Measurements from ENCODE around the gene URM1. TPM values are rescaled to one million over a fixed set of nuclear protein-coding genes. Genes with fewer than 3 reads are reported as not detected.

The URM1 gene
- total and polyA plus RNA-seq, 10 of the 15 experiments (the other 5 are each of a cell fraction or from before 2014, with no cell fraction given), result 7.9 to 75.8 (median 63.7) TPM

DNA sequence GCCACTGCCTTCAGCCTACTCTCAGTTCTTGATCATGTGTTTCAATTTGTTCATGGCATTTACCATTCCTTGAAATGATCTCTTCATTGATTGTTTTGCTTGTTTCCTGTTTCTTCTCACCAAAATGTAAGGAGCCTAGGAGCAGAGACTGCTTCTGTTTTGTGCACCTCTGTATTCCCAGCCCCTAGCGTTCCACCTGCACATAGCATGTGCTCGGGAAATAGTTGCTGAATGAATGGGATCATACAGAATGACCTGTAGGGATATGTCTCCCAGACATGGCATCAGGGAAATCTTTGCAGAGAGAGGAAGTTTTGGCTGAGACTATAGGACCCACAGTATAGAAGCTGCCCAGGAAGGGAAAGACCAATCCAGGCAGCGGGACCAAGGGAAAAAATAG is 43.3 kb downstream of the URM1 start:
- Histone ChIP-seq H3K79me2 (ENCODE audit: control insufficient read depth, insufficient read depth, low read length) (no peaks in the 10 kb centered on the region), H3K4me3 (no peak overlapping the region), H4K20me1 (ENCODE audit: control insufficient read depth, insufficient read depth) (no peaks in the 10 kb centered on the region; the same call in 1 of the 2 replicates), H3K36me3 (ENCODE audit: control insufficient read depth in 2 of 2, insufficient read depth in 2 of 2, low read length in 1 of 2) (no peaks in the 10 kb centered on the region), H3K27ac (ENCODE audit: control insufficient read depth, insufficient read depth) (no peak overlapping the region), H3K4me2 (ENCODE audit: control insufficient read depth, insufficient read depth) (no peak overlapping the region), H3K9me3 (replicated peaks; ENCODE audit: control insufficient read depth, insufficient read depth, low read length) (no peaks in the 10 kb centered on the region), H3K27me3 (replicated peaks in 1 of 2; ENCODE audit: control insufficient read depth in 2 of 2, insufficient read depth in 2 of 2, low read length in 1 of 2) (peaks cover 5 to 6% of the 10 kb centered on the region in 2 experiments), H3K9ac (ENCODE audit: control insufficient read depth, insufficient read depth, low read length) (no peak overlapping the region), H2AFZ (ENCODE audit: control insufficient read depth, low read depth, low read length) (no peak overlapping the region), H3K4me1 (ENCODE audit: control insufficient read depth, insufficient read depth, low read length) (no peaks in the 10 kb centered on the region; the same call in 1 of the 2 replicates)
- BruUV-seq (replicated peaks), result no TSS peak
- FAIRE-seq (no peak), DNase-seq (ENCODE audit: low read depth, low spot score) (no peak), ATAC-seq (no peak)
- 44% methylated on average over 3 of the region's 3 CpGs for WGBS (ENCODE audit: insufficient coverage, insufficient replicate concordance, low lambda C conversion rate, missing lambda C conversion rate)
- intact Hi-C loops (cut with micrococcal nuclease; ENCODE audit: unreplicated experiment), result loop anchor here (5.0 kb wide), 1 partner anchor 52 kb away; no protein-coding TSS in a partner anchor
- ChIA-PET SMC1A (ENCODE audit: uncharacterized antibody, unreplicated experiment) (no interaction called here), RAD21 (ENCODE audit: unreplicated experiment) (interaction anchor here (1.1 kb wide), 1 partner anchor 27 kb away, joined by 3 read pairs; no protein-coding TSS in a partner anchor), POLR2A (interaction anchor here (0.5 to 0.6 kb wide), 2 partner anchors 127 to 403 kb away, joined by 4 to 8 read pairs; no protein-coding TSS in a partner anchor), CTCF (interaction anchor here (1.9 kb wide), 1 partner anchor 51 kb away, joined by 7 read pairs; no protein-coding TSS in a partner anchor)
- in situ Hi-C loops (cut with MboI), result no loop called here
- no peak for TF ChIP-seq ZBED1 (IDR thresholded peaks at IDR 0.05; ENCODE audit: borderline replicate concordance)
- TF ChIP-seq, protein P1, sequence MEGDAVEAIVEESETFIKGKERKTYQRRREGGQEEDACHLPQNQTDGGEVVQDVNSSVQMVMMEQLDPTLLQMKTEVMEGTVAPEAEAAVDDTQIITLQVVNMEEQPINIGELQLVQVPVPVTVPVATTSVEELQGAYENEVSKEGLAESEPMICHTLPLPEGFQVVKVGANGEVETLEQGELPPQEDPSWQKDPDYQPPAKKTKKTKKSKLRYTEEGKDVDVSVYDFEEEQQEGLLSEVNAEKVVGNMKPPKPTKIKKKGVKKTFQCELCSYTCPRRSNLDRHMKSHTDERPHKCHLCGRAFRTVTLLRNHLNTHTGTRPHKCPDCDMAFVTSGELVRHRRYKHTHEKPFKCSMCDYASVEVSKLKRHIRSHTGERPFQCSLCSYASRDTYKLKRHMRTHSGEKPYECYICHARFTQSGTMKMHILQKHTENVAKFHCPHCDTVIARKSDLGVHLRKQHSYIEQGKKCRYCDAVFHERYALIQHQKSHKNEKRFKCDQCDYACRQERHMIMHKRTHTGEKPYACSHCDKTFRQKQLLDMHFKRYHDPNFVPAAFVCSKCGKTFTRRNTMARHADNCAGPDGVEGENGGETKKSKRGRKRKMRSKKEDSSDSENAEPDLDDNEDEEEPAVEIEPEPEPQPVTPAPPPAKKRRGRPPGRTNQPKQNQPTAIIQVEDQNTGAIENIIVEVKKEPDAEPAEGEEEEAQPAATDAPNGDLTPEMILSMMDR (IDR thresholded peaks at IDR 0.05 in 2 of 3, conservative IDR thresholded peaks at IDR 0.05 in 1 of 3; ENCODE audit: control insufficient read depth in 2 of 3, extremely low read depth in 1 of 3, insufficient read depth in 1 of 3, low read depth in 3 of 3, low read length in 3 of 3), result peak in 2 of 3 experiments; percentile 14 to 18; a peak in 1 of 6 replicates

DNA sequence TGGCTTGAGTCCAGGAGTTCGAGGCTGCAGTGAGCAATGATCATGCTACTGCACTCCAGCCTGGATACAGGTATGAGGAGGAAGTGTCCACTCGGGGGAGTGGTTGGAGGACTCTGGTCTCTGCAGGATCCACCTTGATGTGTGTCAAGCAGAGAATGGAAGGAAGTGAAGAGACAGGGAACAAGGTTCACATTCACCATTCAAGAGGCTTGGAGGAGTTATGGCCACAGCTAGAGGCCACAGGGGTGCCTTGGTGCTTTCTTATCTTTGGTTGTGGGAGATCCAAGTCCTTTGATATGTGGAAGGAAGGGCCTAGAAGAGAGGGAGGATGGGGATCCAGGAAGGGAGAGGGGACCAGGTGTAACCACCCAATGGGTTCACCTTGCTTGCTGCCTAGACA is 44.1 kb downstream of the URM1 start:
- H3K9me3 ChIP-seq (replicated peaks; ENCODE audit: control insufficient read depth, insufficient read depth, low read length), result no peaks in the 10 kb centered on the region
- H3K36me3 ChIP-seq (ENCODE audit: control insufficient read depth in 2 of 2, insufficient read depth in 2 of 2, low read length in 1 of 2), result no peaks in the 10 kb centered on the region
- H3K27me3 ChIP-seq (replicated peaks in 1 of 2; ENCODE audit: control insufficient read depth in 2 of 2, insufficient read depth in 2 of 2, low read length in 1 of 2), result peaks cover 7 to 8% of the 10 kb centered on the region in 2 experiments
- no peak overlapping the region for H2AFZ ChIP-seq (ENCODE audit: control insufficient read depth, low read depth, low read length)
- no peak for FAIRE-seq
- ChIA-PET RAD21 (ENCODE audit: unreplicated experiment) (interaction anchor here (1.1 kb wide), 1 partner anchor 26 kb away, joined by 3 read pairs; no protein-coding TSS in a partner anchor), CTCF (interaction anchor here (0.6 to 1.9 kb wide), 2 partner anchors 14 to 51 kb away, joined by 3 to 7 read pairs; no protein-coding TSS in a partner anchor), POLR2A (no interaction called here), SMC1A (ENCODE audit: uncharacterized antibody, unreplicated experiment) (no interaction called here)
- DNase-seq (ENCODE audit: low read depth, low spot score), result no peak
- no peaks in the 10 kb centered on the region; the same call in 1 of the 2 replicates for H4K20me1 ChIP-seq (ENCODE audit: control insufficient read depth, insufficient read depth)
- in situ Hi-C loops (cut with MboI), result no loop called here
- BruUV-seq (replicated peaks), result no TSS peak
- no peak overlapping the region for H3K9ac ChIP-seq (ENCODE audit: control insufficient read depth, insufficient read depth, low read length)
- intact Hi-C loops (cut with micrococcal nuclease; ENCODE audit: unreplicated experiment), result no loop called here
- no peak for ATAC-seq
- H3K27ac ChIP-seq (ENCODE audit: control insufficient read depth, insufficient read depth), result no peak overlapping the region
- no peaks in the 10 kb centered on the region; the same call in 1 of the 2 replicates for H3K4me1 ChIP-seq (ENCODE audit: control insufficient read depth, insufficient read depth, low read length)
- H3K79me2 ChIP-seq (ENCODE audit: control insufficient read depth, insufficient read depth, low read length), result no peaks in the 10 kb centered on the region
- no peak overlapping the region for H3K4me2 ChIP-seq (ENCODE audit: control insufficient read depth, insufficient read depth)
- H3K4me3 ChIP-seq, result no peak overlapping the region
- 0% methylated on average over 2 of the region's 2 CpGs for WGBS (ENCODE audit: insufficient coverage, insufficient replicate concordance, low lambda C conversion rate, missing lambda C conversion rate)
- TF ChIP-seq SRF (IDR thresholded peaks at IDR 0.05; ENCODE audit: low read depth in 2 of 2, low read length in 2 of 2) (no peak), FOXK2 (IDR thresholded peaks at IDR 0.05) (no peak), NR2F1 (conservative IDR thresholded peaks at IDR 0.05) (no peak), GABPA (IDR thresholded peaks at IDR 0.05; ENCODE audit: low read depth) (no peak), NRF1 (conservative IDR thresholded peaks at IDR 0.05; ENCODE audit: low read depth, low read length) (no peak), ZNF384 (IDR thresholded peaks at IDR 0.05; ENCODE audit: borderline replicate concordance, low read depth, low read length) (no peak), STAT1 (conservative IDR thresholded peaks at IDR 0.05) (no peak), BCL11A (IDR thresholded peaks at IDR 0.05; ENCODE audit: low read depth, low read length) (no peak)
- TF ChIP-seq, protein P2, sequence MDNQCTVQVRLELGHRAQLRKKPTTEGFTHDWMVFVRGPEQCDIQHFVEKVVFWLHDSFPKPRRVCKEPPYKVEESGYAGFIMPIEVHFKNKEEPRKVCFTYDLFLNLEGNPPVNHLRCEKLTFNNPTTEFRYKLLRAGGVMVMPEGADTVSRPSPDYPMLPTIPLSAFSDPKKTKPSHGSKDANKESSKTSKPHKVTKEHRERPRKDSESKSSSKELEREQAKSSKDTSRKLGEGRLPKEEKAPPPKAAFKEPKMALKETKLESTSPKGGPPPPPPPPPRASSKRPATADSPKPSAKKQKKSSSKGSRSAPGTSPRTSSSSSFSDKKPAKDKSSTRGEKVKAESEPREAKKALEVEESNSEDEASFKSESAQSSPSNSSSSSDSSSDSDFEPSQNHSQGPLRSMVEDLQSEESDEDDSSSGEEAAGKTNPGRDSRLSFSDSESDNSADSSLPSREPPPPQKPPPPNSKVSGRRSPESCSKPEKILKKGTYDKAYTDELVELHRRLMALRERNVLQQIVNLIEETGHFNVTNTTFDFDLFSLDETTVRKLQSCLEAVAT (IDR thresholded peaks at IDR 0.05), result no peak
- TF ChIP-seq, protein P3, sequence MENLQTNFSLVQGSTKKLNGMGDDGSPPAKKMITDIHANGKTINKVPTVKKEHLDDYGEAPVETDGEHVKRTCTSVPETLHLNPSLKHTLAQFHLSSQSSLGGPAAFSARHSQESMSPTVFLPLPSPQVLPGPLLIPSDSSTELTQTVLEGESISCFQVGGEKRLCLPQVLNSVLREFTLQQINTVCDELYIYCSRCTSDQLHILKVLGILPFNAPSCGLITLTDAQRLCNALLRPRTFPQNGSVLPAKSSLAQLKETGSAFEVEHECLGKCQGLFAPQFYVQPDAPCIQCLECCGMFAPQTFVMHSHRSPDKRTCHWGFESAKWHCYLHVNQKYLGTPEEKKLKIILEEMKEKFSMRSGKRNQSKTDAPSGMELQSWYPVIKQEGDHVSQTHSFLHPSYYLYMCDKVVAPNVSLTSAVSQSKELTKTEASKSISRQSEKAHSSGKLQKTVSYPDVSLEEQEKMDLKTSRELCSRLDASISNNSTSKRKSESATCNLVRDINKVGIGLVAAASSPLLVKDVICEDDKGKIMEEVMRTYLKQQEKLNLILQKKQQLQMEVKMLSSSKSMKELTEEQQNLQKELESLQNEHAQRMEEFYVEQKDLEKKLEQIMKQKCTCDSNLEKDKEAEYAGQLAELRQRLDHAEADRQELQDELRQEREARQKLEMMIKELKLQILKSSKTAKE (IDR thresholded peaks at IDR 0.05; ENCODE audit: low read depth, poor library complexity, severe bottlenecking), result no peak

All from GM12878 (cell line).